Glomerular visceral epithelial cell (primary cell): ENCODE results near the gene ZBTB21.
A peak's percentile ranks its signal among the peaks of the same experiment; 100 is the strongest.

ENCODE experiments used
- DNase-seq: peaks from one replicate; pipeline ENCODE4 v3.0.0-alpha.2; 2016; ENCODE audit errors: extremely low spot score

The ZBTB21 gene

GRCh38 chr21:42039911-42040351 is 29.8 kb upstream of the ZBTB21 start:
- DNase-seq: peak; percentile 77

DNA sequence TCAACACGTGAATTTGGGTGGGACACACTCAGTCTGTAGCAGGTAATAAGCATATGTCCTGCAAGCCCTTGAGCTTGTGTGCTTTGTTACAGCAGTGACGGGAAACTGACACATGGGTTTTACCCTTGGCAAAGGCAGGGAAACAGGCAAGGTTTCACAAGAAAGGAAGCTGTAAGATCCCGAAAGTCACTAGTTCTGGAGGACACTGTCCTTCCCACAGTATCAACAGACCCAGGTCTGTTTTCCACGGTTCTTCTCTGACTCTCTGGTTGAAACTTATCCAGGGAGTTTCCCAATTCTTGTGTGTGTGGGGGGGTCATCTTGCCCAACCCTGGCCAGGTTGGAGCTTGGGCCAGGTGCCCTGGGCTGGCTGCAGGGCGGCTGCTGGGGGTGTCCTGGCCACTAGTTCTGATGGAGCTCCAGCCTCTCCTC is 29.3 kb upstream of the ZBTB21 start:
- peak; percentile 52 for DNase-seq

GRCh38 chr21:42038826-42039425 is 28.8 kb upstream of the ZBTB21 start:
- no peak for DNase-seq

DNA sequence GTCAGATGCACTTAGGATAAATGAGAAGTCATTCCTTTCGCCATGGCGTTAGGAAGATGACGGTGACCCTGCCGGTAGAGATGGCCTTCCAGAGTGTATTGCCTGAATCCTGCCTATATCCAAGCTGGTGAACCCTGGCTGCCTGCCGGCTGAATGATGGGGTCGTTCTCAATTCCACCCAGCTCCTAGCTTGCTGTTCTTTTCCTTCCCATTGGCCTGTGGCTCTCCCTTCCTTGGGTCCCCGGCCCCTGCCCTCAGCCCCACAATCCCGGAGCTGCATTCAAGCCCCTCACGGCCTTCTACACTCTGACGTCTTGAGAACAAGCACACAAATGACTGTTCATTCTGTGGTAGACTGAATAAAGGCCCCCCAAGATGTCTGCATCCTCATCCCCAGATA is 28.2 kb upstream of the ZBTB21 start:
- no peak for DNase-seq

- no peak for DNase-seq
These were observed 27.8 kb upstream of the ZBTB21 start for GRCh38 chr21:42037943-42038342.

DNA sequence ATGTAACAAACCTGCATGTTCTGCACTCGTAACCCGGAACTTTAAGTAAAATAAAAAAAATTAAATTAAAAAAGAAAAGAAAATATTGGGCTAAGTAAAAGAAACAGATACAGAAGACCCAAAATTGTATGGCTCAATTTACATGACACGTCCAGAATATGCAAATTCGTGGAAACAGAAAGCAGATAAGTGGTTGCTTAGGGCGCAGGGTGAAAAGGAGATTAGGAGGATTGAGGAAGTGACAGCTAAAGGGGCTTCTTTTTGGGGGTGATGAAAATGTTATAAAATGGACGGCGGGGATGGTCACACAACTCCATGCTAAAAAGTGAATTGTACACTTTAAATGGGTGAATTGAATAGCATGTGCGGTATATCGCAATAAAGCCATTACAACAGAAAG is 27.4 kb upstream of the ZBTB21 start:
- no peak for DNase-seq

GRCh38 chr21:42036313-42036712 is 26.2 kb upstream of the ZBTB21 start:
- DNase-seq: no peak

GRCh38 chr21:42032968-42033367 is 22.8 kb upstream of the ZBTB21 start:
- DNase-seq: no peak

DNA sequence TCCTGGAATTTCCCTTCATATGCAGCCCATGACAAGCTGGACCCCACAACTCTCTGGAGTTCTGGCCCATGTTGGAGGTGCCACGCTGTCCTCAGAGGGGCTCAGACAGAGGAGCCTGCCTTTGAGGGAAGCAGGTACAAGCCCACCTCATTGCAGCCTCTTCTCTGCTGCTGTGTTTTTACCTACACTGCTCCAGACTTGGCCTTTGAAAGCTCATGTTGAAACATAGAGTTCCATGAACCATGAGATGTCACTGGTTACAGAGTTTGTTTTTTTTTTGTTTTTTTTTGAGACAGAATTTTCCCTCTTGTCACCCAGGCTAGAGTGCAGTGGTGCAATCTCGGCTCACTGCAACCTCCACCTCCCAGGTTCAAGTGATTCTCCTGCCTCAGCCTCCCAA is 22.1 kb upstream of the ZBTB21 start:
- DNase-seq: no peak

- no peak for DNase-seq
These were observed 21.7 kb upstream of the ZBTB21 start for GRCh38 chr21:42031816-42032215.

DNA sequence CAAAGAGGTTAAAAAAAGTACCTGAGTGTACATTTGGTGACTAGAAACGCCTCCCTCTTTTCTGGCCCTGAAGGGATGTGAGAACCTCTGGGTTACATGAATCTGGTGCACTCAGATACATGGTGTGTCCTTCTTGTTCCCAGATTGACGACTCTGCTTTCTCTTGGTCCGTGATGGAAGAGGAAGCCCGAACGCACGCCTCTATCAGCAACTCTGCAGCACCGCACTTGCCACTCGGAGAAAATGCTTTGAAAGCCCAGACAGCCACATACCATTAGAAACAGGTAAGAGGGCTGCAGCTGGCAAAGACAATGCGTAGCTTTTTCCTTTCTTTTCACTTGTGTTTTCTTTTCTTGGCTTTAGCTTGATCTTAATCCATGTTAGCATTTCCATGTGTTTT is 21.1 kb upstream of the ZBTB21 start:
- DNase-seq: no peak

GRCh38 chr21:42030311-42030710 is 20.2 kb upstream of the ZBTB21 start:
- no peak for DNase-seq

- no peak for DNase-seq
These were observed 18.7 kb upstream of the ZBTB21 start for GRCh38 chr21:42028766-42029425.

DNA sequence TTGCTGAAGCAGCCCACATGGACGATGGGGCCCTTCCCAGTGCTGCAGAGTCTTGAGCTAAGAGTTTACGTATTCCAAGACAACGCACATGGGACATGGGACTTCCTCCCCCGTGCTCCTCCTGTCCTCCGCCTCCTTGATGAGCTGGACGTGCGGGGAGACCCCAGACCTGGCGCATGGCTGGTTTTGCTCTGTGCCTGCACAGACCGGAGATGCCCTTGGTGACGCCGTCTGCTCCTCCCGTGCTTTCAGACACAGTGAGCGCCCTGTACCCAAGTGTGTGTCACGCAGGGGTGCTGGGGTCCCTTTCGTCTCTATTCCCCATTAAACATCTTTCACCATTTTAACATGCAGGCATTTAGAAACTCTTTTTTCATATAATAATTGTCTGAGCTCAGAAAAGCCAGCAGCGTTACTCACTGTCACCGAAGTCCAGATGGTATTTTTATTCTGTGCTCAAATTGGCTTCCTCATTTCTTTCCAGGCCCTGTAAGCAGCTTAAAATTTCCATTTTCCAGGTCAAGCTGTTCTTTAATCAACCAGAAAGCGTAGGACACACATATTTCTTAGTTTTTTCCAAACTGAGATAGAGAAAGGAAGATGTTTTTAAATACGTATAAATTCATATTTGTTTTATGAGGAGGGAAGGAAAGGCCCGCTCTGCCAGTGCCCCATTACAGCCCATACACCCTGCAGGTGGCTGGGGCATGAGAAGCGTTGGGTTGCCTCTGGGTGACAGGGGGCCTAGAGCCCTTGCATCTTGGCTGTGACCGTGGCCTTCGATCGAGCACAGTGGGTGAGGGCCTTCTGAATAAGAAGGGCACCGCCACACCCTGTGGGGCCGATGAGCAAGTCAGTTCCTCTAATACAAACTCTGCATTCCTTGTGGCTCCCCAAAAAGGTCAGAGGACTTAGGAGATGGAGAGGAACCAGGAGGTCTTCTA is 17.9 kb upstream of the ZBTB21 start:
- no peak for DNase-seq

DNA sequence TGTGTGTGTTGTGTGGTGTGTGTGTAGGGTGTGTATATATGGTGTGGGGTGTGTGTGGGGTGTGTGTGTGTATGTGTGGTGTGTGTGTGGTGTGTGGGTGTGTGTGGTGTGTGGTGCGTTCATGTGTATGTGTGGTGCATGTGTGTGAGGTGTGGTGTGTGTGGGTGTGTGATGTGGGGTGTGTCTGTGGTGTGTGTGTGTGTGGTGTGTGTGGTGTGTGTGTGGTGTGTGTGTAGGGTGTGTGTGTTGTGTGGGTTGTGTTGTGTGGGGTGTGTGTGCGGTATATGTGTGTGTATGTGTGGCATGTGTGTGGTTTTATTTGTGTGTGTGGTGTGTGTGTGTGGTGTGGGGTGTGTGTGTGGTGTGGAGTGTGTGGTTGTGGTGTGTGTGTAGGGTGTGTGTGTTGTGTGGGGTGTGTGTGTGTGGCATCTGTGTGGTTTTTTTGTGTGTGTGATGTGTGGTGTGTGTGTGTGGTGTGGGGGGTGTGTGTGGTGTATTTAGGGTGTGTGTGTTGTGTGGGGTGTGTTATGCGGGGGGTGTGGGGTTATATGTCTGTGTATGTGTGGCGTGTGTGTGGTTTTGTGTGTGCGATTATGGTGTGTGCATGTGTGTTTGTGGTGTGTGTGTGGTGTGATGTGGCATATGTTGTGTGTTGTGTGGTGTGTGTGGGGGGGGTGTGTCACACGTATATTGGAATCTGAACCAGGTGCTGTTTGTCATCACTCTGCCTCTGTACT is 17.1 kb upstream of the ZBTB21 start:
- DNase-seq: no peak

- DNase-seq: no peak
These were observed 15.9 kb upstream of the ZBTB21 start for GRCh38 chr21:42026082-42026435.

GRCh38 chr21:42025376-42026081 is 15.4 kb upstream of the ZBTB21 start:
- peak; percentile 47 for DNase-seq

- no peak for DNase-seq
These were observed 12.7 kb upstream of the ZBTB21 start for GRCh38 chr21:42022906-42023305.

DNA sequence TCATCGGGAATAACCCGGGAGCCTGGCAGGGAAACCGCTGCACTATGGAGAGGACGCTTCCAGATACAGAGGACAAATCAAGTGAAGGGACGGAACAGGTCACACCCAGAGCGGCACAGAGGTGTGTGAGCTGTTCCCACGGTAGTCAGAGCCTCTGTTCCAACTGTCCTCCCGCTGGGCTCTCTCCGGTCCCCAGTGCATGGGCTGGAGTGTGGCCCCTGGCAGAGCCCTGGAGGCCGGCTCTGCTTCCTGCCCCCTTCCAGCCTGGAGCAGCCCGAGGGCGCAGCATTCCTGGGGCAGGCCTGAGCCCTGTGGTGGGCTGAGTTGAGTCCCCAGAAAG is 11.9 kb upstream of the ZBTB21 start:
- no peak for DNase-seq

DNA sequence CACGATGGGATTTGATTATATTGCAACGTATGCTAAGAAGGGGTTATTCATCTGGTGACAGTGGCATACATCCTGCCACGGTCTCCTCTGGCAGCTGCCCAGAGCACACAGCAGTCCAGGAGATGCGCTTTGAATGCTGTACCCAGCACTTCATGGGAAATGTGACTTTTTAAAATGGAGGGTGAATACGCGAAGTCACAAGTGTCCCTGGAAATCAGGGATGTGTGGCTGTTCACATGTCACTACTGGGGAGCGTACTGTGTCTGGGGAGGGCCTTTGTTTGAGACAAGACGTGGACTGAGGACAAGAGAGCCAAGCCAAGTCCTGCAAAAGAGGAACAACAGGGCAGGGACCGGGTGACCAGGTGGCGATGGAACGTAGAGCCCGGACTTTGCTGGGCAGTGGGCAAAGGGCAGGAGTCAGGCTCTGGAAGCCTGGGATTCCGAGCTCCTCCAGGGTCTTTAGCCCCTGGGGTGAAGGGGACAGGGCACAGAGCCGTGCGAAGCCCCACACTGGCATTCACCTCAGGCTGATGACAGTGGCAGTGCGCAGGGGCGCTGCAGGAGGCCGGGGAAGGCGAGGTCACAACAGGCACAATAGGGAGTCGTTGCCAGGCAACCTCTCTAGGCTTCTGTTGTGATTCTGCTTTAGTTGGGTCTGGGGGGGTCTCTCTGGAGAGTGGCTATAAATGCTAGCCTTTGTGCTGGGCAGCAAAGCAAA is 11.4 kb upstream of the ZBTB21 start:
- DNase-seq: no peak

DNA sequence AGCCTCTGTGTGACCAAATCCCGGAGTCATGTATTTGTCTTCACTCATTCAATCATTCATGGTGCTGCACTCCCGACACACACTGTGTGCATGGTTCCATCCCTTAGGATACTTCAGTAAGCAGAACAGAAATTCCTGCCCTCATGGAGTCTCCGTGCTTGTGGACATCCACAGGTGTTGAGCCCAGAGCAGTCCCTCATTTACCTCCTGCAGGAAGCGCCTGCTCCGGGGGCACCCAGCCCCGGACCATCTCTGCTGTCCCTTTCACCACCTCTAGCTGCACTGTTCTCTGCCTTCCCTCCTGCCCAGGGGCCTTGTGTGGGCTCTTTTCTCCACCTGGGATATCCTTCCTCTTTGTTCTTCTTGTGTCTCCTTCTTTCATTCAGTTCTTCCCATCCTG is 9.5 kb upstream of the ZBTB21 start:
- no peak for DNase-seq
